Measurements from ENCODE around the gene NRBF2.

The NRBF2 gene

DNA sequence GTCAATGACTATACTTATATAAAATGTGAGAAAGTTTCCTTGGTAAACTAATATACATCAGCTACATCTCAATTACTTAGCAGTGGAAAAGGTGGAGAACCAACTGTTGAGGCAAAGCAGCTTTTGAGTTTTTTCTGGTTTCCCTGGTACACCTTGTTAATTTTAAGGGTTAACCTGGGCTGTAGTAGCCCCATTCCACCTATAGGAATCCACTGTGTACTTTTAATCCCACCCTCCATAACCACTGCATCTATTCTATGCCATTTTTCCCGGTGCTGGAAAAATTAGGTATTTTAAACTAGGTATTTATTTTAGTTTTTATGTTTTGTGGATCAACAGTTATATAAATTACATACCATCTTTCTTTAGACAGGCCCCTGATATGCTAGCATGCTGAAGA, 42.4 kb downstream of the NRBF2 start:
- no peak for DNase-seq (ENCODE audit: low spot score)
- TF ChIP-seq, protein P1, sequence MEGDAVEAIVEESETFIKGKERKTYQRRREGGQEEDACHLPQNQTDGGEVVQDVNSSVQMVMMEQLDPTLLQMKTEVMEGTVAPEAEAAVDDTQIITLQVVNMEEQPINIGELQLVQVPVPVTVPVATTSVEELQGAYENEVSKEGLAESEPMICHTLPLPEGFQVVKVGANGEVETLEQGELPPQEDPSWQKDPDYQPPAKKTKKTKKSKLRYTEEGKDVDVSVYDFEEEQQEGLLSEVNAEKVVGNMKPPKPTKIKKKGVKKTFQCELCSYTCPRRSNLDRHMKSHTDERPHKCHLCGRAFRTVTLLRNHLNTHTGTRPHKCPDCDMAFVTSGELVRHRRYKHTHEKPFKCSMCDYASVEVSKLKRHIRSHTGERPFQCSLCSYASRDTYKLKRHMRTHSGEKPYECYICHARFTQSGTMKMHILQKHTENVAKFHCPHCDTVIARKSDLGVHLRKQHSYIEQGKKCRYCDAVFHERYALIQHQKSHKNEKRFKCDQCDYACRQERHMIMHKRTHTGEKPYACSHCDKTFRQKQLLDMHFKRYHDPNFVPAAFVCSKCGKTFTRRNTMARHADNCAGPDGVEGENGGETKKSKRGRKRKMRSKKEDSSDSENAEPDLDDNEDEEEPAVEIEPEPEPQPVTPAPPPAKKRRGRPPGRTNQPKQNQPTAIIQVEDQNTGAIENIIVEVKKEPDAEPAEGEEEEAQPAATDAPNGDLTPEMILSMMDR (IDR thresholded peaks at IDR 0.05; ENCODE audit: extremely low read depth, missing control alignments): no peak

DNA sequence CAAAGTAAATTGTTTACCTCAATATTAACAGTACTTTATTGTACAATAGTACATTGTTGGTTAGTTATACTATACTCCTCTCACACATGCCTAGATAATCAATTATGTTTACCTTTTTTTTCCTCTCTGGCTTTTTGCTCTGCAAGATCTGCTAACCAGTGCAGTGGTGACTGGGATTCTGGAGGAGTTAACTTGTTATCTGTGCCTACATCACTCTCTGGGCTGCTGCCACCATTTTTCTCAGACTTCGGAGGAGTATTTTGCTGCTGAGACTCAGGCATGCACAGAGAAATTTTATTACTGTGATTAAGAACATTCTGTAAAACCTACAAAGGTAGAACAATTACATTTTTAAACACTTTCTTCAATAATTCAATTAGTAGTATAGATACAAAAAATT, 59.7 kb downstream of the NRBF2 start:
- no peak for DNase-seq (ENCODE audit: low spot score)
- TF ChIP-seq, protein P1 (IDR thresholded peaks at IDR 0.05; ENCODE audit: extremely low read depth, missing control alignments): no peak

DNA sequence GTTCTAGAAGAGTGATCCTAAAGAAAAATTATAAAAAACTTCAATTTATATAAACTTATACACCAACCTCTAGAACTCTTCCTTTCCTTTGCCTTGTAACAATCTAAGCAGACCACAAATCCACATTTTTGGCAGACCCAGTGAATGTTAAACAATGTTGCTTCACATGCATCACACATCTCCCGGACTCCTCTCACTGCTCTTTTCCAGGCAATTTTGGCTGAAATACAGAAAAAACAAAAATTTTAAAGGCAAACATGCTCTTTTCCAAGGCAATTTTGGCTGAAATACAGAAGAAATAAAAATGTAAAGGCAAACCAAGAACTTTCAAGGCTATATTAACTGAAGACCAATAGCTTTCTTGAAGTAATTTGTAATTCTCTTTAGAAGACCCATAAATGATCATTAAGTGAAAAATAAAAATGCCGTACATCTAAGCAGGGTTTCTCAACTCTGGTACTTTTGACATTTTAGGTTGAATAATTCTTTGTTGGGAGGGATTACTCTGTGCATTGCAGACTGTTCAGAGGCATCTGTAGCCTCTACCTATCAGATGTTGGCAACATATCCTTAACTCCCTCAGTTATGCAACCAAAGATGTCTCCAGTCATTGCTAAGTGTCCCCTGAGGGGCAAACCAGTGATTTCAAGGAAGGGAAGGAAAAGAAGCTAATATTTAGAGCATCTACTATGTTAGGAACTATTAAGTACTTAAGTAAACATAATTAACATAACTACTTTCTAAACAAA, 64.4 kb downstream of the NRBF2 start:
- DNase-seq (ENCODE audit: low spot score): no peak
- TF ChIP-seq, protein P1 (IDR thresholded peaks at IDR 0.05; ENCODE audit: extremely low read depth, missing control alignments): no peak

DNA sequence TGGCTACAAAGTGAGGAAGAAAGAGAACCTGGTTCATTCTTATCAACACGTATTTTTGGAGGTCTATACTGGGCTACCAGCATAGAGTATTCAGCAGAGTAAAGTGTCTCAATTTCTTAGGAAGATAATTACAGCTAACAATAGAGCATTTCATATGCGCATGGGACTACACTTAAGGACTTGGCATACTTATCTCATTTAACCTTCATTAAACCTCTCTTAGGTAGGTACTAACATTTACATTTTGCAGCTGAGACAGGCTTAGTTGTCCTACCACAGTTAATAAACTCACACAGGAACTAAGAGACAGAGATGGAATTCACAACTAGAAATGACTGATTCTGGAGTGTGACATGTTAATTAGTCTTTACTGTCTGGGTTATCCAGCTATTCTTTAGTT, 66.6 kb downstream of the NRBF2 start:
- TF ChIP-seq, protein P1 (IDR thresholded peaks at IDR 0.05; ENCODE audit: extremely low read depth, missing control alignments): no peak
- no peak for DNase-seq (ENCODE audit: low spot score)

DNA sequence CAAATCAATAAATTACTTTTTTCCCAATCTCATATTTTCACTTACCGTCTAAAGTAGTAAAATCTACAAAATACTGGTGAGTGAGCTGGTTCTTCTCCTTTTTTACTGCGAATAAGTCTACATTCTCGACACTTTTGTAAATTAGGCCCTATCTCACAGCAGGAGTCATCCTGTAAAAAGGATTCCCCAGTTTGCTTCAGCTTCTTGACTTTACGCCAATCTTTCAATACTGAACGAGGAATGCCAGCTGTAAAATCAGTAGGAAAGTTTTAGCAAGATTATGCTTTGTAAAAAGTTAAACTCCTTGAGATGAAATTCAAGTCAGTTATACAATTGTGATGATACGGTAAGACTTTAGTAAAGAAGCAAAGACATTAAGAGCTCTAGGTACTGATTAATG, 67.3 kb downstream of the NRBF2 start:
- TF ChIP-seq, protein P1 (IDR thresholded peaks at IDR 0.05; ENCODE audit: extremely low read depth, missing control alignments): no peak
- DNase-seq (ENCODE audit: low spot score): no peak

DNA sequence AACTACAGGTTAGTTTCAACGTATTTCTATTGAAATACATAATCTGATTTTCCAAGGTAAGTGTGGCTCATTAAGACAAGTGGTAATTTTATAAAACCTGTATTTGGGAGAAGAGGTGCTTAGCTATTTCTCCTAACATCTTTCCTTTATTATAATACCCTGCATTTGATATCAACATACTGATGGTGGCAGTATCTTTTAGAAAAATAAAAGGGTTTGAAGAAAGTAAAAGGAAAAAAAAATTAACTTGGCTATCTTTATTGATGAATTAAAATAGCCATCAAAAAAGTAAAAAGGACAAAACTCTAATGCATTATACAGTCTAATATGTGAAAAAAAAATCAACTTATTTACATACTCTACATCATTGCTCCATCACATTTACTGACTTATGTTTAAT, 68.0 kb downstream of the NRBF2 start:
- DNase-seq (ENCODE audit: low spot score): no peak
- TF ChIP-seq, protein P1 (IDR thresholded peaks at IDR 0.05; ENCODE audit: extremely low read depth, missing control alignments): no peak

Data from GM20000 (cell line).